ENCODE data around the gene MAP1LC3B2.
A peak's percentile ranks its signal among the peaks of the same experiment; 100 is the strongest.

MAP1LC3B2 gene

DNA sequence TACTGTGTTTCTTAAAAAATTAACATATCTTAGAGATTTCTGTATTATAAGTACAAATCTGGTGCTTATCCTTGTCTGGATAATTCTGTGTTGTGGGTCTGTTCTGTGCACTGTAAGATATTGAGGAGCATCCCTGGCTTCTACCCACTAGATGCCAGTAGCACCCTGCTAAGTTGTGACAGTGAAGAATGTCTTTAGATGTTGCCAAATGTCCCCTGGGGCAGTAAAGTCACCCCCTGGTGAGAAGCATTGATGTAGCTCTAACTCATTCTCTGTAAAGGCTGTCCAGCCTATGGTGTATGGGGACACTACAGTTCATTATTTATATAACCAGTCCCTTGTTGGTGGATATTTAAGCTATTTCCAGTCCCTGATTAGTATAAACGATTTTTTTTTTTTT is 31.4 kb downstream of the MAP1LC3B2 start:
- H3K4me3 ChIP-seq (ENCODE audit: low read depth, low read length) = no peak overlapping the region
- in situ Hi-C loops (cut with HindIII; ENCODE audit: low sequenced_read_pairs) = no loop called here
- TF ChIP-seq CTCF (IDR thresholded peaks at IDR 0.05; ENCODE audit: low read depth, low read length) = no peak
- no peak for DNase-seq (ENCODE audit: low read depth, low spot score)

DNA sequence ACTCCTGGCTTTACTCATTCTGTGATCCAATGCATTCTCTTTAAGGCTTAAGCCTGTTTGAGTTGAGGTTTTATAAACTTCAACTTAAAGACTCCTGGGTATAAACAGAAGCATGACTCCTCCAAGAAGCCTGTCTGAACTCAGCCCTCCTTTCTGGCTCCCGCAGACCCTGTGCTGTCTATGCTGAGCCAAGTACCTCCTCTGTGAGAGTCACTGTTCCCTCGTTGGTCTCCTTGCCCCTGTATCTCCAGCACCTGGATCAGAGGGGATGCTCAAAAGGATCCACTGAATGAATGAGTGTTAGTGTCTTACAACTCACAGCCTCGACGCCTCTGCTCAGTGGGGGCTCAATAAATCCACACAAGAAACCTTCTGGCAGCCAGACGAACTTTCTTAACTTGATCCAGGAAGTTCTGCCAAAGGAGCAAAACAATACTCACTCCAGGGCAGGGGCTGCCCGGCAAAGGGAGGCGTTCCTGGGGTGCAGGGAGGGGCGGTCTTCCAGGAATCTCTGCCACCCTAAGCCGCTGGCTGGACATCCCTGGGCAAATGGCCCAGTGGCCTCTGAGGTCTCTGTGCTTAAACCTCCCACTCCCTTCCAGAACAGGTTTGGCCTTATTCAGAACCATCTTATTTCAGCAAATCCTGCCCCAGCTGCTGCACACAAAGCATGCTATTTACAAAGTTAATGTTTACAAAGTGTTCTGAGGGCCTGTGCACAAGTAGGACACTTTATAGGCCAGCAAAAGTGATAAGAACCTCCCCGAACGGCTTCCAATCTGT is 32.9 kb downstream of the MAP1LC3B2 start:
- TF ChIP-seq CTCF (IDR thresholded peaks at IDR 0.05; ENCODE audit: low read depth, low read length) = no peak
- peak; percentile 48 for DNase-seq (ENCODE audit: low read depth, low spot score)
- H3K4me3 ChIP-seq (ENCODE audit: low read depth, low read length) = no peak overlapping the region
- in situ Hi-C loops (cut with HindIII; ENCODE audit: low sequenced_read_pairs) = no loop called here

- DNase-seq (ENCODE audit: low read depth, low spot score) = no peak
- in situ Hi-C loops (cut with HindIII; ENCODE audit: low sequenced_read_pairs) = no loop called here
- H3K4me3 ChIP-seq (ENCODE audit: low read depth, low read length) = no peak overlapping the region
- TF ChIP-seq CTCF (IDR thresholded peaks at IDR 0.05; ENCODE audit: low read depth, low read length) = no peak
These were observed 33.5 kb downstream of the MAP1LC3B2 start for GRCh38 chr12:116592731-116593130.

DNA sequence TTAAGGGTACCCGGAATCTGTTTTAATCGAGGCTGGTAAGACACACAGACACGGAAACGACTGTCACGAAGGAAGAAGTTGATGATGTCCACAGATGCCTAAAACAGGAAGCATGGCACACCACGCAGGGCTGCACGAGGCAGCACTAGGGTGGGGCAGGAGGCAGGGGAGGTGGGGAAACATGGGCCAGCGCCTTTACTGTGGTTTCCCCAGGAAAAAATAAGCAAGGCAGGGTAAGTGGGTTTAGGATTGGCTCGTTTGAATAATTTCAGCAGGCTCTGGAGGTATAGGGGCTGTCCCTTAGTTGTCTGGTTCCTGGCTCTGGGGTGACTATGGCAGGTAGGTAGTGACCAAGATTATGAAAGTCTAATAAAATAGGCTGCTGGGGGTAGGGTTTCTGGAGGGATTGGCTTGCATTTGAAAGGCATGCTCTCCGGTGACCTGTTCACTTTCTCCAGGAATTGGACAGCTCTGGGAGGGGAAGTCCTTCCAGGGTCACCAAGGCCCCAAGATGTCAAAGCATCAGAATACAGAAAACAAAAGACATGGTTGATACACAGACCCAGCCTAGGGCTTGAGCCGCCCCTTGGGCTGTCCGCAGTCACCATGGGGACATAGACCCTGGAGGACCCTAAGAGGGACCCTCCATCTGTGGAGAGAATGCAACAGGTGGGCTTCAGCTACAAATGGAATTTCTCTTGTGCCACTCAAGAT is 35.3 kb downstream of the MAP1LC3B2 start:
- no peak for DNase-seq (ENCODE audit: low read depth, low spot score)
- in situ Hi-C loops (cut with HindIII; ENCODE audit: low sequenced_read_pairs) = no loop called here
- H3K4me3 ChIP-seq (ENCODE audit: low read depth, low read length) = no peak overlapping the region
- TF ChIP-seq CTCF (IDR thresholded peaks at IDR 0.05; ENCODE audit: low read depth, low read length) = no peak

DNA sequence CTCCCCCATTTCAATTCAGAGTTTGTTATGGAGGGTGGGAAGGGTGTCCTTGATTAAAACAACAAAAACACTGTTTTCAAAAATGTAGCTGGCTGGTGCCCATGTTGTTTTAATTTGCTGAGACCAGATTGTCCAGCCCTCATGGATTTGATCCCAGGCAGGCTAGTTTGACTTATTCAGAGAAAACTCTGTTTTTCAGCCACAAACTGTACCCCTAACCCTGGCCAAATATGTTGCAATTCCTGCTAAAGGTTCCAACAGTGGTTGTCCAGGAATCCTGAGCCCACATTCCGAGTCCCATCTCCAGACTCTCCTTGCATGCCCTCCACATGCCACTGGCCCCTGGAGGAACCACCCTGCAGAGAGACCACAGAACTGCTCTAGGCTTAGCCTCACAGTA is 36.0 kb downstream of the MAP1LC3B2 start:
- no peak for DNase-seq (ENCODE audit: low read depth, low spot score)
- no peak overlapping the region for H3K4me3 ChIP-seq (ENCODE audit: low read depth, low read length)
- in situ Hi-C loops (cut with HindIII; ENCODE audit: low sequenced_read_pairs) = no loop called here
- TF ChIP-seq CTCF (IDR thresholded peaks at IDR 0.05; ENCODE audit: low read depth, low read length) = no peak

DNA sequence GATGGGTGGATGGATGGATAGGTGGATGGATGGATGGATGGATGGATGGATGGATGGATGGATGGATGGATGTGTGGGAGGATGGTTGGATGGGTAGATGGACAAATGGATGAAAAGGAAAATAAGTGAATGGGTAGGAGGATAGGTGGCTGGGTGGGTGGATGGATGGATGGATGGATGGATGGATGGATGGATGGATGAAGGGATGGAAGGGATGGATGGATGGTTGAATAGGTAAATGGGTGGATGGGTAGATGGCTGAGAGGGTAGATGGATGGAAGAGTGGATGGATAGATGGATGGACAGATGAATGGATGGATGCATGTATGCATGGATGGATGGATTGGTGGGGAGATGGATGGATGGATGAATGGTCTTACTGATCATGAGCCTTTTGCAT is 36.5 kb downstream of the MAP1LC3B2 start:
- in situ Hi-C loops (cut with HindIII; ENCODE audit: low sequenced_read_pairs) = no loop called here
- no peak for TF ChIP-seq CTCF (IDR thresholded peaks at IDR 0.05; ENCODE audit: low read depth, low read length)
- DNase-seq (ENCODE audit: low read depth, low spot score) = no peak
- no peak overlapping the region for H3K4me3 ChIP-seq (ENCODE audit: low read depth, low read length)

Measured in astrocyte of the spinal cord (primary cell).